Measurements from ENCODE around the gene GRID1.

GRCh38 chr10:85761906-85762445 is 604.6 kb downstream of the GRID1 start:
- TF ChIP-seq MAX (IDR thresholded peaks at IDR 0.05; ENCODE audit: low read depth) (no peak), CTCF (IDR thresholded peaks at IDR 0.05) (no peak), MXI1 (IDR thresholded peaks at IDR 0.05; ENCODE audit: low read depth, low read length) (no peak), NRF1 (IDR thresholded peaks at IDR 0.05; ENCODE audit: low read depth, low read length) (no peak)
